Superior temporal gyrus (tissue), 1 donor: Measurements from ENCODE around the gene EVI5.
"Not testable (repeated sequence)": the region's sequence is repeated elsewhere in the genome, so short reads cannot be mapped to it uniquely, and the experiment has no call there.

ENCODE experiments used
- DNase-seq: peaks from one replicate; pipeline ENCODE4 v3.0.0-alpha.2; 2016; ENCODE audit errors: extremely low spot score

EVI5 gene

GRCh38 chr1:92749024-92749634 lies 35.8 kb downstream of the EVI5 start:
- peak; percentile 86 for DNase-seq

GRCh38 chr1:92748138-92748537 lies 36.8 kb downstream of the EVI5 start:
- no peak for DNase-seq

GRCh38 chr1:92747735-92748134 lies 37.2 kb downstream of the EVI5 start:
- DNase-seq: no peak

GRCh38 chr1:92746255-92746654 lies 38.7 kb downstream of the EVI5 start:
- not testable (repeated sequence) for DNase-seq

GRCh38 chr1:92743221-92743620 lies 41.7 kb downstream of the EVI5 start:
- DNase-seq: no peak

- DNase-seq: no peak
Observed at GRCh38 chr1:92739669-92740524, 45.0 kb downstream of the EVI5 start.

GRCh38 chr1:92736395-92736794 lies 48.5 kb downstream of the EVI5 start:
- DNase-seq: no peak

- no peak for DNase-seq
Observed at GRCh38 chr1:92730476-92730875, 54.4 kb downstream of the EVI5 start.

- DNase-seq: no peak
Observed at GRCh38 chr1:92728697-92729096, 56.2 kb downstream of the EVI5 start.

GRCh38 chr1:92723713-92724112 lies 61.2 kb downstream of the EVI5 start:
- DNase-seq: not testable (repeated sequence)

GRCh38 chr1:92721886-92722285 lies 63.0 kb downstream of the EVI5 start:
- no peak for DNase-seq

GRCh38 chr1:92721157-92721556 lies 63.8 kb downstream of the EVI5 start:
- not testable (repeated sequence) for DNase-seq

GRCh38 chr1:92715476-92715951 lies 69.4 kb downstream of the EVI5 start:
- not testable (repeated sequence) for DNase-seq

GRCh38 chr1:92713939-92714338 lies 71.0 kb downstream of the EVI5 start:
- no peak for DNase-seq

- DNase-seq: no peak
Observed at GRCh38 chr1:92711473-92712165, 73.3 kb downstream of the EVI5 start.

GRCh38 chr1:92709738-92710137 lies 75.2 kb downstream of the EVI5 start:
- no peak for DNase-seq

- DNase-seq: no peak
Observed at GRCh38 chr1:92708368-92708950, 76.4 kb downstream of the EVI5 start.

GRCh38 chr1:92707709-92708108 lies 77.2 kb downstream of the EVI5 start:
- DNase-seq: no peak

GRCh38 chr1:92707292-92707691 lies 77.6 kb downstream of the EVI5 start:
- no peak for DNase-seq

- no peak for DNase-seq
Observed at GRCh38 chr1:92705446-92705845, 79.5 kb downstream of the EVI5 start.

- DNase-seq: no peak
Observed at GRCh38 chr1:92701147-92701546, 83.8 kb downstream of the EVI5 start.

GRCh38 chr1:92698932-92699331 lies 86.0 kb downstream of the EVI5 start:
- DNase-seq: no peak
